ENCODE results near the gene BTN2A1.

DNA sequence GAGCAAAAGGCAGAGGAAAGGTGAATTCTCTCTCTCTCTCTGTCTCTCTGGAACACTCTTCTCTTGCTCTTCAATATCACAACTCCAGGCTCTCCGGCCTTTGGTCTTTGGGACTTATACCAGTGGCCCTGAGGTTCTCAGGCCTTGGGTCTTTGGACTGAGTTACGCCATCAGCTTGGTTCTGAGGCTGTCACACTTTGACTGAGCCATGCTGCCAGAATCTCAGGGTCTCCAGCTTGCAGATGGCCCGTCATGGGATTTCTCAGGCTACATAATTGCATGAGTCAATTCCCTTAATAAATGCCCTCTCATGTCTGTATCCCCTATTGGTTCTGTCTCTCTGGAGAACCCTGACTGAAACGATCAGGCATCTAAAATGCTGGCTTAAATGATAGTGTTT is 12.9 kb downstream of the BTN2A1 start:
- TF ChIP-seq, protein P1, sequence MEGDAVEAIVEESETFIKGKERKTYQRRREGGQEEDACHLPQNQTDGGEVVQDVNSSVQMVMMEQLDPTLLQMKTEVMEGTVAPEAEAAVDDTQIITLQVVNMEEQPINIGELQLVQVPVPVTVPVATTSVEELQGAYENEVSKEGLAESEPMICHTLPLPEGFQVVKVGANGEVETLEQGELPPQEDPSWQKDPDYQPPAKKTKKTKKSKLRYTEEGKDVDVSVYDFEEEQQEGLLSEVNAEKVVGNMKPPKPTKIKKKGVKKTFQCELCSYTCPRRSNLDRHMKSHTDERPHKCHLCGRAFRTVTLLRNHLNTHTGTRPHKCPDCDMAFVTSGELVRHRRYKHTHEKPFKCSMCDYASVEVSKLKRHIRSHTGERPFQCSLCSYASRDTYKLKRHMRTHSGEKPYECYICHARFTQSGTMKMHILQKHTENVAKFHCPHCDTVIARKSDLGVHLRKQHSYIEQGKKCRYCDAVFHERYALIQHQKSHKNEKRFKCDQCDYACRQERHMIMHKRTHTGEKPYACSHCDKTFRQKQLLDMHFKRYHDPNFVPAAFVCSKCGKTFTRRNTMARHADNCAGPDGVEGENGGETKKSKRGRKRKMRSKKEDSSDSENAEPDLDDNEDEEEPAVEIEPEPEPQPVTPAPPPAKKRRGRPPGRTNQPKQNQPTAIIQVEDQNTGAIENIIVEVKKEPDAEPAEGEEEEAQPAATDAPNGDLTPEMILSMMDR (IDR thresholded peaks at IDR 0.05 in 4 of 5, conservative IDR thresholded peaks at IDR 0.05 in 1 of 5) = no peak
- TF ChIP-seq POLR2A (IDR thresholded peaks at IDR 0.05) = no peak
